HL-60 (cell line): ENCODE results near the gene CRX.

Experiments used
- CTCF ChIP-seq: IDR thresholded peaks from one replicate; pipeline ENCODE4 v1.5.1; 2011; ENCODE audit warnings: low read length, control low read depth, inconsistent platforms; ENCODE audit not compliant: insufficient read depth
- POLR2AphosphoS5 ChIP-seq: IDR thresholded peaks from 2 replicates; pipeline ENCODE4 v1.6.1; 2012; ENCODE audit warnings: low read depth
- REST ChIP-seq: IDR thresholded peaks from 2 replicates; pipeline ENCODE4 v1.6.1; 2012; ENCODE audit warnings: low read depth; ENCODE audit not compliant: insufficient replicate concordance

DNA sequence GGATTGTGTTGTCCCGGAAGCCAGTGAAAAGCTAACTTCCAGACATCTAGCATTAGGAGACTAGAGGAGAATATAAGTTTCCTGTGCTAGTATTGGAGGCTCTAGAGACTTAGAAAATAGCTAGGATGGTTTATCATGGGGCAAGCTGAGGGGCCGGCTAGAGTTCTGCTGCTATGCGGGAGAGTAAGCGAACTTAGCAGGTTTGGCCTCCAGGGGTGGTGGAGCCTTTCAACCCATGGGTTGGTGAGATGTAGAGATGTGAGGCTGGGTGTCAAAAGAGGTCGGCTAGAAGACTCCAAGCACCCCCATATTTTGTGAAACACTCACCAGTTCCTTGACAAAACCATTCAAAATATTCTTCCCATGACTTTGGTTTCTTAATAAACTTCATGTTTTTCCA lies 60.0 kb downstream of the CRX start:
- no peak for TF ChIP-seq CTCF
- no peak for TF ChIP-seq REST
- TF ChIP-seq POLR2AphosphoS5: no peak
